Prostate gland (tissue), 2 donors: ENCODE data around the gene LRBA. TPM values are rescaled to one million over a fixed set of nuclear protein-coding genes. Genes with fewer than 3 reads are reported as not detected.

Experiments used
- DNase-seq: peaks from one replicate; pipeline ENCODE4 v3.0.0-alpha.2; 2019; ENCODE audit warnings: low spot score
- H3K27ac ChIP-seq, 2 donors: fragments of 200-600 bp; sonication (generic); 2 replicates each; pipeline ENCODE4 v1.5.1; 2017 to 2019
- H3K27me3 ChIP-seq: fragments of 200-600 bp; sonication (generic); replicated peaks from 2 replicates; pipeline ENCODE4 v1.5.1; 2019; ENCODE audit not compliant: insufficient read depth
- H3K36me3 ChIP-seq, 2 donors: fragments of 200-600 bp; sonication (generic); 1 replicate in 1 of 2; 2 replicates in 1 of 2; pipeline versions ENCODE4 v1.5.1 to v1.8.1; 2017 to 2019
- H3K4me1 ChIP-seq: fragments of 200-600 bp; sonication (generic); replicated peaks from 2 replicates; pipeline ENCODE4 v1.5.1; 2019
- H3K4me3 ChIP-seq, 2 donors: fragments of 200-600 bp; sonication (generic); 2 replicates each; pipeline ENCODE4 v1.5.1; 2017 to 2019
- H3K9me3 ChIP-seq: fragments of 200-600 bp; sonication (generic); 2 replicates; pipeline ENCODE4 v1.5.1; 2017
- CTCF ChIP-seq, 4 experiments: fragments of 200-600 bp in 2 of 4; fragments of 450-650 bp in 2 of 4; sonication (generic) in 2 of 4; IDR thresholded peaks; 1 replicate in 3 of 4; 2 replicates in 1 of 4; pipeline ENCODE4 v1.5.1; 2016 to 2019; ENCODE audit warnings: antibody characterized with exemption in 4 of 4, mild to moderate bottlenecking in 2 of 4, moderate library complexity in 2 of 4
- POLR2A ChIP-seq: fragments of 450-650 bp; IDR thresholded peaks from one replicate; pipeline ENCODE4 v1.6.1; 2016; ENCODE audit warnings: antibody characterized with exemption, mild to moderate bottlenecking
- POLR2AphosphoS5 ChIP-seq: sonication (generic); formaldehyde crosslinking; IDR thresholded peaks from one replicate; pipeline ENCODE4 v1.6.1; 2017; ENCODE audit warnings: antibody characterized with exemption
- WGBS: methylation state at CpG from one replicate; pipeline ENCODE4 v1.1.5; 2018; 5-methylcytosine and 5-hydroxymethylcytosine counted together
- intact Hi-C: fragments of 100-400 bp; cut with DNase I; formaldehyde crosslinking; loops from one replicate; pipeline ENCODE4 v1.14.2; 2022
- total RNA-seq, 2 donors: library from RNA; depleted of rRNA; stranded (reverse); fragments of >200 nt; gene quantifications; one replicate each; pipeline ENCODE4 v1.1.0, GENCODE V29; 2016

Gene LRBA
- total RNA-seq, 2 donors from 2014 or later: 69.8 to 79.8 TPM

- 80% methylated on average over 7 of the region's 7 CpGs for WGBS
- TF ChIP-seq CTCF (IDR thresholded peaks at IDR 0.05) (no peak), POLR2A (no peak), POLR2AphosphoS5 (no peak)
- H3K27ac ChIP-seq: no peak overlapping the region
- H3K36me3 ChIP-seq: no peaks in the 10 kb centered on the region
- no peaks in the 10 kb centered on the region for H3K4me1 ChIP-seq
- no peak for DNase-seq
- H3K27me3 ChIP-seq: no peaks in the 10 kb centered on the region
- intact Hi-C loops: no loop called here
- H3K4me3 ChIP-seq: no peak overlapping the region
- no peaks in the 10 kb centered on the region for H3K9me3 ChIP-seq
Measured at GRCh38 chr4:150323406-150324325, 691.4 kb downstream of the LRBA start.

DNA sequence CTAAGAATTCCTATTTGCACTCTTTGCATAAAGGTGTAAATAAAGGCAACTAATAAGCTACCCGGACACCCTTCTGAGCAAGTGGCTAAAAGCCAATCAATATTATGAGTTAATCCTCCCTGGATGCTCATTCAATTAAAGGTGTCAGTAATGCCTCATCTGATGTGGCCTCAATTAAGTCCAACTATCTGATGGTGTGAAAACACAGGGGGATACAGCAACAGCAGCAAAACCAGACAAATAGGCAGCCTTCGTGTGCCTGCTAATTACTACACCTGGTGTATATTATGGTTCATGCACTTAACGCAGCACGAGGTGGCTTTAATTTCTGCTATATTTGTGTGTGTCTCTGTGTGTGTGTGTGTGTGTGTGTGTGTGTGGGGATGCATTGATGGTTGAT lies 692.4 kb downstream of the LRBA start:
- intact Hi-C loops: no loop called here
- Histone ChIP-seq H3K27ac (no peak overlapping the region), H3K4me1 (no peaks in the 10 kb centered on the region), H3K9me3 (no peaks in the 10 kb centered on the region), H3K36me3 (no peaks in the 10 kb centered on the region), H3K4me3 (no peak overlapping the region), H3K27me3 (no peaks in the 10 kb centered on the region)
- TF ChIP-seq CTCF (IDR thresholded peaks at IDR 0.05) (no peak), POLR2AphosphoS5 (no peak), POLR2A (no peak)
- no peak for DNase-seq
- WGBS: 90% methylated on average over 4 of the region's 4 CpGs

DNA sequence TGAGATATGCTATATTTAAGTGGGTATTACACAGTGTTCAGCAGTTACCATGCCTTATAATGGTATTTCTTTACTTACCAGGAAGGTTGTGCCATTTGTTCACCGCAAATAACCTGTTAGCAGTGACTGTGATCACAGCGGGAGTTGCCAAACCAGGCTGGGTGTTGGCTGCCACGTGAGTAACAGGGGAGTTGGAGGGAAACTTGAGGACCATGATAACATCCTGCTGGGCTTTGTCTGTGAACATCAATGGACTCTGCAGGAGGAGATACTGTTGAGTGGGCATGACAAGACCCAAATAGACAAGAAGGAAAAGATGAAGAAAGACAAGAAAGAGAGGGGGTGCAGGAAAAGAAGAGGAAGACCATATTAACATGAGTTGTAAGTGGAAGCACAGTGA lies 694.0 kb downstream of the LRBA start:
- no peaks in the 10 kb centered on the region for H3K36me3 ChIP-seq
- intact Hi-C loops: no loop called here
- H3K4me3 ChIP-seq: no peak overlapping the region
- no peaks in the 10 kb centered on the region for H3K4me1 ChIP-seq
- WGBS: 83% methylated on average over 3 of the region's 3 CpGs
- H3K27ac ChIP-seq: no peak overlapping the region
- no peaks in the 10 kb centered on the region for H3K27me3 ChIP-seq
- no peak for DNase-seq
- no peaks in the 10 kb centered on the region for H3K9me3 ChIP-seq
- TF ChIP-seq POLR2A (no peak), CTCF (IDR thresholded peaks at IDR 0.05) (no peak), POLR2AphosphoS5 (no peak)

DNA sequence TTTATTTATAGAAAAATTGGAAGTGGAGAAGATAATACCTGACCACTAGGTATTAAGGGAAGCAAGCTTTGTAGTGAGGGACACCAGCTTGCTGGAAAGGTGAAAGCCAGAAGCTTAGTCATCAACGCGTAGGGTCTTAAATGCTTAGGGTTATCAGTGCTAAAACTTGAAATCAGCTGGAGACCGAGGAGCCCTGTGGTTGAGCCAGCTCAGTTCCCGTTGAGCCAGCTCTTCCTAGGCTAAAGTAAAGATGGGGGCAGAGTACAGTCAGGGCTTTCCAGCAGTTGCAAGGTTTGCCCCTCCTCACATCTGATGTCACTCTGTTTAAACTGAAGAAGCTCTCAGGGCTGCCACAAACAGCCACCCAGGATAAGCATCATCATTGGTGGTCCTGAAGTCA lies 696.1 kb downstream of the LRBA start:
- no peak for DNase-seq
- no peak overlapping the region for H3K27ac ChIP-seq
- no peaks in the 10 kb centered on the region for H3K36me3 ChIP-seq
- intact Hi-C loops: no loop called here
- WGBS: 79% methylated on average over 4 of the region's 4 CpGs
- no peak overlapping the region for H3K4me3 ChIP-seq
- H3K9me3 ChIP-seq: no peaks in the 10 kb centered on the region
- no peaks in the 10 kb centered on the region for H3K27me3 ChIP-seq
- TF ChIP-seq POLR2AphosphoS5: no peak
- TF ChIP-seq POLR2A: no peak
- no peak for TF ChIP-seq CTCF (IDR thresholded peaks at IDR 0.05)
- no peaks in the 10 kb centered on the region for H3K4me1 ChIP-seq

GRCh38 chr4:150318527-150318926 lies 696.6 kb downstream of the LRBA start:
- Histone ChIP-seq H3K36me3 (no peaks in the 10 kb centered on the region), H3K4me3 (no peak overlapping the region), H3K4me1 (no peaks in the 10 kb centered on the region), H3K27me3 (no peaks in the 10 kb centered on the region), H3K9me3 (no peaks in the 10 kb centered on the region), H3K27ac (no peak overlapping the region)
- WGBS: 46% methylated on average over 2 of the region's 2 CpGs
- DNase-seq: no peak
- intact Hi-C loops: no loop called here
- TF ChIP-seq POLR2A: no peak
